ENCODE measurements around the gene GFI1.
"Not testable (repeated sequence)": the region's sequence is repeated elsewhere in the genome, so short reads cannot be mapped to it uniquely, and the experiment has no call there.

The GFI1 gene

DNA sequence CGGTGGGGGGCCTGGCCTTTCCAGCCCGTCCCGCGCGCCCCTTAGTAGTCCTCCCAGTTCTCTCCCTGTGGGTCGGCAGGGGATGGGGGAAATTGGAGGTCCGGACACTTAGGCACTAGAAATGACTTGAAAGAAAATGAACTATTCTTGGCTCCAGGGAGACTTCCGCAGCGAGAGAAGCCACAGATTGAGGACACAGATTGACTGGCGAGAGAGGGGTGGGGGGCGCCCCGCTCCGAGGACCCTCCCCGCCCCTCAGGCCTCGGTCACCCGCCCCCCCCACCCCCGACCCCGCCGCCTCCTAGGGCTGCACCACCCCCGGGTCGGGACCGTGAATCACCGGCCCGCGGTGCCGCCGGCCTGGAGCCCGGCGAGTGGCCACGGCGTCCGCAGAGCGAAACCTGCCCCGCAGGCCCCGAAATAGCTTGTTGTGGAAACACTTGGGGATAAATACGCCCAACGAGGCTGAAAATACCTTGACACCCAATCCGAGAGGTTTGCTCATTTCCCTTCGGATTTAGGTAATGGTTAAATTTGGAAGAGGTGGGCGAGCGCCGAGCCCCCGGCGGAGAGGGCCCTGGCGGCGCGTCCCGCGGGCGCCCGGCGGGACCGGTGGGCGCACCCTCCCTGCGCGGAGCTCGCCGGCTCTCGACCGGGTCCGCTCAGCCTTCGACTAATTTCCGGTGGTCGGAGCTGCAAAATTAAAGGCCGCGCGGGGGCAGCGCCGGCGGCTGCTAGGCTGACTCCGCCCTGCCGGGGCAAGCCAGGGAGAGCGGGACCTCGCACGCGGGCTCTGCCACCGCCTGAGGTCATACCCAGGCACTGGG, at the start of gene GFI1:
Gene GFI1, minus strand, starts transcription at position 675 of the 827 bp plus-strand sequence. CDS start 3,438 bp downstream, outside the sequence.
- DNase-seq, result peak; percentile 65

DNA sequence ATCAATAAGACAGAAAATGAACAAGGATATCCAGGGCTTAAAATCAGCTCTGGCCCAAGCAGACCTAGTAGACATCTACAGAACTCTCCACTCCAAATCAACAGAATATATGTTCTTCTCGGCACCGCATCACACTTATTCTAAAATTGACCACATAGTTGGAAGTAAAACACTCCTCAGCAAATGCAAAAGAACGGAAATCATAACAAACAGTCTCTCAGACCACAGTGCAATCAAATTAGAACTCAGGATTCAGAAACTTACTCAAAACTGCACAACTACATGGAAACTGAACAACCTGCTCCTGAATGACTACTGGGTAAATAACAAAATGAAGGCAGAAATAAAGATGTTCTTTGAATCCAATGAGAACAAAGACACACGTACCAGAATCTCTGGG, 45.6 kb upstream of the GFI1 start:
- not testable (repeated sequence) for DNase-seq

DNA sequence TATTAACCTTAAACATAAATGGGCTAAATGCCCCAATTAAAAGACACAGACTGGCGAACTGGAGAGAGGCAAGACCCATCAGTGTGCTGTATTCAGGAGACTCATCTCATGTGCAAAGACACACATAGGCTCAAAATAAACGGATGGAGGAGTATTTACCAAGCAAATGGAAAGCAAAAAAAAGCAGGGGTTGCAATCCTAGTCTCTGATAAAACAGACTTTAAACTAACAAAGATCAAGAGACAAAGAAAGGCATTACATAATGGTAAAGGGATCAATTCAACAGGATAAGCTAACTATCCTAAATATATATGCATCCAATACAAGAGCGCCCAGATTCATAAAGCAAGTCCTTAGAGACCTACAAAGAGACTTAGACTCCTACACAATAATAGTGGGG, 45.2 kb upstream of the GFI1 start:
- DNase-seq, result not testable (repeated sequence)

DNA sequence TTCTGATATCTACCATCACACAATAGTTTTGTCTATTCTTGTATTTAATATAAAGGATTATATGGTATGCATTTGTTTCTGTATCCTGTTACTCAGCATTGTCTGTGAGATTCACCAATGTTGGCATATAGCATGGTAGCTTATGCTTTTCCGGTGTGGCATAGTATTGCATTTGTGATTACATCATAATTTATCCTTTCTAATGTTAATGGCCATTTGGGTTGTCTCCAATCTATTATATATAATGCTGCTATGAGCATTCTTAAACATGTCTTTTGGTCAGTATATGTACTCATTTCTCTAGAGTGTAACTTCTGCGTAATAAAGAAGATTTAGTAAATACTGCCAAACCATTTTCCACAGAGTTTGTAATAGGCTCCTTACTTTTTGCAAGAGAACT, 40.9 kb upstream of the GFI1 start:
- no peak for DNase-seq

DNA sequence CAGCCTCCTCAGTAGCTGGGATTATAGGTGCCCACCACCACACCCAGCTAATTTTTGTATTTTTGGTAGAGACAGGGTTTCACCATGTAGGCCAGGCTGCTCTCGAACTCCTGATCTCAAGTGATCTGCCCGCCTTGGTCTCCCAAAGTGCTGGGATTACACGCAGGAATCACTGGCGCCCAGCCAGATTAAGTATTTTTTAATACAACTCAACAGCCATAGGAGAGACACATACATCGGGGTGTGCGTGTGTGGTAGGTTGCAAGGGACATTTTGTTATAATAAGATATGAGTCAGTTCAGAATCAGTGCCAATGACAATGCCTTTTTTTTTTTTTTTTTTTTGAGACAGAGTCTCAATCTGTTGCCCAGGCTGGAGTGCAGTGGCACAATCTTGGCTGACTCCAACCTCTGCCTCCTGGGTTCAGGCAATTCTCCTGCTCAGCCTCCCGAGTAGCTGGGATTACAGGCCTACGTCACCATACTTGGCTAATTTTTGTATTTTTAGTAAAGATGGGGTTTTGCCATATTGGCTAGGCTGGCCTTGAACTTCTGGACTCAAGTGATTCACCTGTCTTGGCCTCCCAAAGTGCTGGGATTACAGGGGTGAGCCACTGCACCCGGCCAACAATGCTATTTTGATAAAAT, 38.3 kb upstream of the GFI1 start:
- DNase-seq, result not testable (repeated sequence)

DNA sequence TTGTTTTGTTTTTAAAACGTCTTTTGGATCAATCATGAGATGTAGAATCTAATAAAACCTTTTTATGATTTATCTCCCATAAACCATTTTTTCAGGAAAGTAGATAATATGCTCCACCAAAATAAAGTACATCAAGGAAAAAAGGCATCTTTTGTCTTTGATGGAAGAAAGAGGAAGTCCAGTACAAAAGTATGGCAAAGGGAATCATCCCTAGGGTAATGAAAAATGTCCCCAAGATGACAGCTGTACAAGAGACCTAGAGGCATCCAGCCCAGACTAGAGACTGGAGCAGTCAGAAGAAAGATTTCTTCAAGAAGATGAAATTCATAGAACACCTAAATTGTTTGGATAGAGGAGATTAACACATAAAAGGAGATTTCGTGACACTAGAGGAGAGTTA, 32.3 kb upstream of the GFI1 start:
- no peak for DNase-seq

DNA sequence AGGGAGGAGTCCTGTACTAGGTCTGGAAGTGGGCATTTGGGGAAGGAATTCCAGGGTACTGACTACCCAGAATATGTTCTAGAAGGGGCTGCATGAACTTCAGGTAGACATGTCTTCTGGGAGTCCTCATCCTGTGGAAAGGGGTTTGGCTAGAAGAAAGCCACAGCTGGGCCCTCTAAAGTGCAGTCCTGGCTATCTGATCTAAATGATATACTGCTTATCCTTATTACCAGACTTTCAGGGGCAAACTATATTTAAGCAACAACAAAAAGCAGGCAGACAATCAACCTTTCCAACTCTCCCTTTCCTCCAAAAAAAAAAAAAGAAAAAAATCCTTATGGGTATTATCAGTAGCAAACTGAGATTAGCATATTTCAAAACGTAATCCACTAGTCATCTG, 29.8 kb upstream of the GFI1 start:
- DNase-seq, result no peak

DNA sequence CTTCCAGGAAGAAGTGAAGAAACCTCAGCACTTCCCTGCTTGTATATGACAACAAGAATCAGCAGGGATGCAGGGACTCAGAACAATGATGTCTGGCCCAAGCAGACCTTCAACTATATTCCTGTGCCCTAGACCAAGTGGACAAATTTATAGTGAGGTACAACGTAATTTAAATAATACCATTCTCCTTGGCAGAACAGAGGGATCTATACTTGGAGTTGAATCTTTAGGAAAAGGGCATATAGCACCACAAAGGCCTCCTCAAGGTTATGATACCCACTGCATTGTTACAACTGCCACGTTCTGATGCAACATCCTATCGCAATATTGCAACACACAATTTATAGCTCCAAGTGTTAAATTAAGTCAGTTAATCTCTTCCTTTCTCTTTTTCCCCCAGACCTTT, 29.1 kb upstream of the GFI1 start:
- no peak for DNase-seq

DNA sequence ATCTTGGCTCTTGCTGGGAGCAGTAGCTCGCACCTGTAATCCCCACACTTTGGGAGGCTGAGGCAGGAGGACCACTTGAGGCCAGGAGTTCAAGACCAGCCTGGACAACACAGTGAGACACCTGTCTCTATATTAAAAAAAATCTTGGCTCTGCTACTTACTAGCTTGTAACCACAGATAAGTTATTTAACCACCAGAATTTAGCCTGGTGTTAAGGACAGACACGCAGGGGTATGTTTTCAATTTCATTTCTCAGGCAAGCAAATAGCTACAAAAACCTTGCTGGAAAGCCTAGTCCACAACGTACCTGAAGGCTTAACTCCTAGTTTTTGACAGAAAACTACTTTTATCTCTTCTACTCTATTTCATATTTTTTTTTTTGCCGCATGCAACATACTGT, 24.8 kb upstream of the GFI1 start:
- DNase-seq, result no peak

DNA sequence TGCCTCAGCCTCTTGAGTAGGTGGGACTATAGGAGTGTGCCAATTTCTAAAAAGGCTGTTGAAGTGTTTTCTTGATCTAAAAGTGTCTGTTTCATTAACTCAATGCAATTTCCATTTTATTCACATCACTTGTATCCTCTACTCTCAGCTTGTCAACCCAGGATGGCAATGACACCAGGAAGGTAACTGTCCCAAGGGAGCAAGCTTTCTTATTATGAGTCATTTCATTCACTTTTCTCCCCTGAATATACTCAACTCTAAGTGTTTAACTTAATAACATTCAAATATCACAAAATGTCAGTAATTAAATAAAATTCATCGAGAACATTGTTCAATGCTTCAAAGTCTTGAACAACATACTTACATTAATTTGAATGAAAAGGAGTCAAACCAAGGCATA, 22.9 kb upstream of the GFI1 start:
- no peak for DNase-seq

DNA sequence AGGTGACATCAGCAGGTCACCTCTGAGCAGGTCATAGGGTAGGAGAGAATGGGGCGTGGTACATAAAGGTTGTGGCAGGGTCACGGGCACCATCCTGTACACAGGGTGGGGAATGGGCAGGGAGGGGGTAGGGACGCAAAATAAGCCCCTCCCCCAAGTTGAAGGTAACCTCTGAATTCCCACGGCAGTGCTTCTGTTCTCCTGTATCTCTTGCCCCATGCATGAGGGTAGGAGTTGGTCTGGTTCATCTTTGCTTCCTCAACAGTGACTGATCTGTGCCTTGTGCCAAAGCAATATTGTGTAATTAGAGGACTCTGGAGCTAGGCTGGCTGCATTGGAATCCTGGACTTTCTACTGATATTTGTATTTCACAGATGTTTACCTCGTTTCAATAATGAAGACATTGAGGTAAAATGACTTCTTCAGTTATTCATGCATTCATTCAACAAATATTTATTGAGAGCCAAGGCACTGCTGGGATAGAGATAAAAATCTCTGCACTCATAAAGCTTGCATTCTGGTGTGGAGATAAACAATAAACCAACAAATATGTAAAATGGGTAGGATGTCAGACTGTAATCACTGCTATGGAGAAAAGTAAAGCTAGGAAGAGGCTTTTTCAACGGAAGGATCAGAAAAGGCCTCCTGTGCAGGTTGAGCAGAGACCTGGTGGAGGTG, 18.4 kb upstream of the GFI1 start:
- no peak for DNase-seq

DNA sequence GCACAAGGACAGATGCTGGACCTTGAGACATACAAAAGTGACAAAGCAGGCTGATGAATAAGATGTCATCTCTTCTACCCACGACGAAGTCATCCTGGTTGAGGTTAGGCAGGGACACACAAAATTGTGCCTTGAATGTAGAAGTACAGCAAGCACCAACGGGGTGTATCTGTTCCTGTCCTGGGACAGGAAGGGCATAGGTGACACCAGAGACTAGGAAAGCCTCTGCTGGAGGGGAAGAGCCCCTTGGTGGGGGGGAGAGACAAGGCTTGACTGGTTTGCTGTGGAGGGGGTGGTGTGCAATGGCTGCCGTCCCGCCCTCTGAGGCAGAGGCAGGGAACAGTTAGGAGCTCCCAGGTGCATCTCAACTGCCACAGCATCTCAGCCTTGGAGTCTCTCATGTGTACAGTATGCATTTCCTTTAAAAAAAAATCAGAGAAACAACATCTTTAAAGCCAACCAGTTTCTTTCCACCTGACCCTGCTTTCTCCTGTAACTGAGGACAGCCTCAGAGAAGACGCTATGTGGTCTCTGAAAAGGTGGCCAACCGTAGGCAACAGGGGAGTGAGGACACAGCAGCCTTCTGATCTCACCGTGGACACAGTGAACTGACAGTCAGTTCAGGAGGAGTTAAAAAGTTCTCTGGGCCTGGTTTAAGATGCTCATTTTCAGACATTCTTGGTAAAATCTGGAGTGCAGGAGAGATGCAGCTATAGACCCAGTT, 17.7 kb upstream of the GFI1 start:
- DNase-seq, result no peak

DNA sequence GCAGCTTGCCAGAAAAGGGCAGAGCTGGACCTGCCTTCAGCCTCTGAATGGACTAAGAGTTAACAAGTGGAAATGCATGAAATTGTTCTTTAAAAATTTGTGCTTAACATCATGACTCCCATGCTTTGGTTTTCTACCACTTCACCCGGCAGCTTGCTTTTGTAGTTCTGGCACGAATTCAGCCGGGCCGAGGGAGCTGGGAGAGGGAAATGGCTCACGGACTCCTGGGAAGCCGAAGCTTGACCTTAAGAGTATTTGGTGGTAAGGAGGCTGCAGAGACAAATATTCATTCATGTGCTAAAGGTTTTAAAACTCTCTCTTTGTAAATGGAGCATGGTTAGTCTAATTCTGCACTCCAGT, 17.2 kb upstream of the GFI1 start:
- DNase-seq, result no peak

DNA sequence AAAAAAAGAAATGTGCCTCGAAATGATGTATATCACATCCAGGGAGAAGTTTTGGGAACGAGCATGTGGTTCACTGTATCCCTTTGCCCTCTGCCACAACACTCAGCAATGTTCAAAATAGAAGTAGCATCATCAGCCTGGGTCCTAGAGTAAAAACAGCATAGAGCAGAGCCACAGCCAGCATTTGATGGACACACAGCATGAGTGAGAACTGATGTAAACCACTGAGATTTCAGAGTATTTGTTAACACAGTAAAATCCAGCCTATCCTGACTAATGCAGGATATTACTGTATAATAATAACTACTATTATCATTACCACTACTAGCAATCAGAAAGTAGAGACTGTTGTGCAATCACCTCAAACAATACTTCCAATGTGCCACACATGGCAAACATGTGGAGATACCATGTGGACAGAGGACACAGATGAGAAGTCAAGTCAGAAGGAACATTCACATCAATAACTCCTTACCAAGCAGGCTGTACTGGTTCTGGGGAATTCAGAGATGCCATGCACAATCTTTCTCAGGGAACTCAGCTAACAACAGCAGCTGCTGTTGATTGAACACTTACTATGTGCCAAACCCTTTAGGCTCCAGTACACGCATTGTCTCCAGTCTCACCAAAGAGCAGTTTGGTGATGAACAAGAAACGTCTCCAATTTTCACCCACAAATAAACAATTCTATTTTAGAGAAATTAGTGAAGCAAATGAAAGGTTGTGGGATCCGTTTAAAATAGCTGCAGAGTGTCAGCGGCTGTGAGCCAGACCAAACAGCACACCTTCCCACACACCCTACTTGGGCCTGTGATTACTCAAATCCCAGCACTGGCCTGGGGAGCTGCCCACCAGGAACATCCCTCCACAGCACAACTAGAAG, 16.6 kb upstream of the GFI1 start:
- no peak for DNase-seq

DNA sequence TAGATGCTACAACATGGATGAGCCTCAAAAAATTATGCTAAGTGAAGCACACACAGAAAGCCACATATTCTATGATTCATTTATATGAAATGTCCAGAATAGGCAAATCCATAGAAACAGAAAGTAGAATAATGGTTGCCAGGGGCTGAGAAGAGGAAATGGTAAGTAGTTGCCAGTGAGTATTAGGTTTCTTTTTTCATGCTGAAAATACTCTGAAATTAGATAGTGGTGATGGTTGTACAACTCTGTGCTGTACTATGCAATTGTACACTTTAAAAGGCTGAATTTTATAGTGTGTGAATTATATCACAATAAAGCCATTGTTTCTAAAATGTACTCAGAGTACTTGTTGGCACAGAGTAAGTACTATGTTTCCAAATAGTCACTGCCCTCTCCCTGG, 15.5 kb upstream of the GFI1 start:
- no peak for DNase-seq

DNA sequence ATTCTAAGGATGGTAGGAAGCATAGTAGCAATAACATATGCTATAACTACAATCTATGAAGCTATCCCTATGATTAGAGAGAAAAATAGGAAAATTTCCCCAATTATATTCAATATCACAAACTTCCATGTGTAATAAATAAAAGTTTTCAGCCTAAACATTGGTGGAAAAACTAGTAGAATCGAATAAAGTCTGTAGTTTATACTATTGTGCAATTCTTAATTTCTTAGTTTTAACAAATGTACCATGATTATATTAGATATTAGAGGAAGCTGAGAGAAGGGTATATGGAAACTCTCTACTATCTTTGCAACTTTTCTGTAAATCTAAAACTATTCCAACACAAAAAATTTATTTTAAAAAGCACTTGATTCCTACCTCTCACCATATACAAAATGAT, 13.8 kb upstream of the GFI1 start:
- DNase-seq, result no peak

DNA sequence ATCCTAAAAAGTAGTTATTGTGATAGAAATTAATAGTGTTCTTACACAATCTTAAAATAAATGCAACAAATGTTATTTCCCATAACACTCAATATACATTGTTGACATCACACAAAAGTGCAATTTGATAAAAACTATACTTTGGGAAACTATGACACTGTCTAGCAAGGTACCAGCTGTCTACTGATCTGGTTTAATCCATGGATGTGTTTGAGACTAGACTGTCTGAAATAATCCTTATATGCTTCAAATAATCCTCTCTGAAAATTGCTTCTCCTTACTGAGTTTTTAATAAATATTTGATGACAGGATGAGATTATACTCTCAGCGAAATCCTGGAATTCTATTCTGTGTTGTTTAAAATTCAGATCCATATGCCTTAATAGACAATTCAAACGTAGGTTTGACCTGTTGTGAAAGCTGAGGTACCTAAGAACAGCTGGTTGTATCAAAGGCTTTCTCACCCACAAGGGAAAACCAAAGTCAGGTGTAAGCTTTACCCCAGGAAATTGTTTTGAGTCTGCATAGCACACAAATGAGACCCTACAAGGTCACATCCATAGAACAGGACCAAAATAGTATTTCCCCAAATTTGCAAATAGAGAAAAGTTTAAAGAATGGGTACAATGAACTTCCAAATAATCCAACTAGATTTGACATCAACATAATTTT, 8.8 kb upstream of the GFI1 start:
- no peak for DNase-seq

DNA sequence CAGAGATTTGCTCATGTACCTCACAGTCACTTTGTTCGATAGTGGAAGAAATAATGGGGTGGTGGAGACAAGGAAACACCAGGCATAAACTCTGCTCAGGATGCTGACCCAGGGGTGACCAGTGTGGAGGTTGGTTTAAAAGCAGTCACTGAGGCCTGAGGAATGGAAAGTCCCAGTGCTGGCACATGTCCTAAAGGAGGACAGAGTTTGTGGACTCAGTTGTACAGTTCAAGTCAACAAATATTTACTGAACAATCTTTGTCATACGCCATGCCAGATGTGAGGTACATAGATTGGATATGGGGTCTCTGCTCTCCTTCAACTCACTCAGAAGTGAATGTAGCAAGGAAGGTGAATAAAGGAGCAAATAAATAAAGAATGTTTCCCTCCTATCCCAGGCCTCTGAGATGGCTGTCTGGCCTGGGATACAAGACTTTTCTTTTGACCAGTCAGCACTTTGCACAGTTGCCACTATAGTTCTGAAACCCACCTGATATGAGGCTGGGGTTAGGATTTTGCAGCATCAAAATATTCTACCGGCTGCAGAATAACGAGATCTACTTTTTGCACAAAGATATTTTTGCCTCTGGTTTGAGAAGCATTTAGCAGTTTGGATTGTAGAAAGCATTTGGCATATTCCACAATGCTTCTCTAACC, 7.9 kb upstream of the GFI1 start:
- DNase-seq, result no peak

DNA sequence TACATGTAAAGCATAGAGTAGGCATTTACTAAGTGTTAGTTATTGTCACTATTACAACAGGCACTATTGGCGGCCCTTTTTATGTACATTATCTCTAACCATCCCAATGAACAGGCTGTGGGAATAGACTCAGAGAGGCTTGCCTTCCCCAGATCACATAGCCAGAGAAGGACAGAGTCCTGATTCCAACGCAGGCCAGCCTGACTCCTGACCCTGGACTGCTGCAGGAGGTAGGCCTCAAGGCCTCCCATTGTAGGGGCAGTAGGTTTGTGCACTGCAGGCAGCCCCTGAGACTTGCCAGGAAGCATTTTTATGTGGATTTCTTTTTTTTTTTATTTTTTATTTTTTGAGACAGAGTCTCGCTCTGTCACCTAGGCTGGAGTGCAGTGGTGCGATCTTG, 6.4 kb upstream of the GFI1 start:
- no peak for DNase-seq

DNA sequence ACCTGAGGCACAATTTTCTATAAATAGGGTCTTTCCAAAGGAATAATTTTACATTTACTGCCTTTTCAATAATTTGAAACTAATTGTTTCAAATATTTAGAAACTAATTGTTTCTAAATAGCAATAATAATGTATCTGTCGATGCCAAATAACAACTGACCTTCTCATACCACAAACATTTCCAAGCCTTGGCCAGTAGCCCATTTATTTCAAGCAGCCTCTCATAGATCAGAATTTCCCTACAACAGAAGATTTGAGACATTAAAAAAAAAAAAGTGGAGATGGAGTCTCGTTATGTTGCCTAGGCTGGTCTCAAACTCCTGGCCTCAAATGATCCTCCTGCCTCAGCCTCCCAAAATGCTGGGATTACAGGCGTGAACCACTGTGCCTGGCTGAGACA, 2.1 kb upstream of the GFI1 start:
- DNase-seq, result no peak

DNA sequence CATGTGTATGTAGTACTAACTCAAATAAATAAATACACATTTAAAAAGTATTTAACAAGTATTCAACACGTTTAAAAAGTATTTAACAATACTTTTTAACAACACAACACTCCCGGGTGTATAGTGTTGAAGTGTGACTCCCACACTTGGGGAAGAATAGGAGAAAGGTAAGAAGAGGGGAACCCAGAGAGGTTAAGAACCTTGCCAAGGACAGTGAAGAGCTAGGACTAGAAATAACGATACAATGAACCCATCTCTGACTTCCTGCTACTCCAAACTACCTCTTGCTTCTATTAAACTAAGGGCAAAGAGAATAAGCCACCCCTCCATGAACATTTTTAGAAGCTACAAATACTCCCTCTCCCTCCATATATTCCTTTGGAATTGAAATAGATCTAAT, 1.7 kb upstream of the GFI1 start:
- DNase-seq, result no peak
